Measurements from ENCODE around the gene VASH2.

Gene VASH2

DNA sequence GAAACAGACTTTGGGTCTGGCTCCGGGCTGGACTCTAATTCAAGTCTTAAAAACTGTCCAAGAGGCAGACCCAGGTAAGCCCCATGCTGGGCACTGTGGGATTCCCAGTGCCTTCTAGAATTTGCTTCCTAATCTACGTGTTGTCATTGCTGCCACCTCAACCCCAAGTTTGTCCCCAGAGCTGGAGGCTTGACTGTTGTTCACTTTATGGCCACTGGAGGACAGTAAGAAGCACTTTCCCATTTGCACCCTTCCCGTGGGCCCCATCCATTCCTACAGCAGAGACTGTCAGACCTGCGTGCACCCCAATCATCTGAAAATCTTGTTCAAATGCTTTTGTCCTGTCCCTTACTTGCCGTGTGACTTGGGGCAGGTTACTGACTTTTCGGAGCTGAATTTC lies 29.4 kb upstream of the VASH2 start:
- Histone ChIP-seq H3K79me2 (ENCODE audit: insufficient read depth, low read length) (no peaks in the 10 kb centered on the region), H3K4me3 (ENCODE audit: insufficient read depth, low read length, poor library complexity, severe bottlenecking) (no peak overlapping the region), H4K20me1 (ENCODE audit: low read depth, low read length) (no peaks in the 10 kb centered on the region), H2AFZ (ENCODE audit: low read depth, low read length, severe bottlenecking) (no peak overlapping the region), H3K9me2 (replicated peaks; ENCODE audit: insufficient read depth, low read length) (no peaks in the 10 kb centered on the region), H3K9ac (ENCODE audit: low read length) (no peak overlapping the region), H3F3A (ENCODE audit: insufficient read depth) (no peaks in the 10 kb centered on the region), H3K9me3 (ENCODE audit: insufficient read depth, low read length) (no peaks in the 10 kb centered on the region), H3K36me3 (ENCODE audit: low read length) (no peaks in the 10 kb centered on the region), H3K4me2 (ENCODE audit: low read depth, low read length, poor library complexity, severe bottlenecking) (no peak overlapping the region), H3K27ac (ENCODE audit: low read depth, low read length) (no peak overlapping the region), H3K27me3 (ENCODE audit: low read length) (no peaks in the 10 kb centered on the region)
- TF ChIP-seq EZH2phosphoT487 (conservative IDR thresholded peaks at IDR 0.05; ENCODE audit: low read length), result no peak
- TF ChIP-seq, protein P1, sequence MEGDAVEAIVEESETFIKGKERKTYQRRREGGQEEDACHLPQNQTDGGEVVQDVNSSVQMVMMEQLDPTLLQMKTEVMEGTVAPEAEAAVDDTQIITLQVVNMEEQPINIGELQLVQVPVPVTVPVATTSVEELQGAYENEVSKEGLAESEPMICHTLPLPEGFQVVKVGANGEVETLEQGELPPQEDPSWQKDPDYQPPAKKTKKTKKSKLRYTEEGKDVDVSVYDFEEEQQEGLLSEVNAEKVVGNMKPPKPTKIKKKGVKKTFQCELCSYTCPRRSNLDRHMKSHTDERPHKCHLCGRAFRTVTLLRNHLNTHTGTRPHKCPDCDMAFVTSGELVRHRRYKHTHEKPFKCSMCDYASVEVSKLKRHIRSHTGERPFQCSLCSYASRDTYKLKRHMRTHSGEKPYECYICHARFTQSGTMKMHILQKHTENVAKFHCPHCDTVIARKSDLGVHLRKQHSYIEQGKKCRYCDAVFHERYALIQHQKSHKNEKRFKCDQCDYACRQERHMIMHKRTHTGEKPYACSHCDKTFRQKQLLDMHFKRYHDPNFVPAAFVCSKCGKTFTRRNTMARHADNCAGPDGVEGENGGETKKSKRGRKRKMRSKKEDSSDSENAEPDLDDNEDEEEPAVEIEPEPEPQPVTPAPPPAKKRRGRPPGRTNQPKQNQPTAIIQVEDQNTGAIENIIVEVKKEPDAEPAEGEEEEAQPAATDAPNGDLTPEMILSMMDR (IDR thresholded peaks at IDR 0.05; ENCODE audit: insufficient read depth, low read length, poor library complexity, severe bottlenecking), result no peak

GRCh38 chr1:212922016-212922415 lies 28.3 kb upstream of the VASH2 start:
- H2AFZ ChIP-seq (ENCODE audit: low read depth, low read length, severe bottlenecking), result no peak overlapping the region
- H3K9me3 ChIP-seq (ENCODE audit: insufficient read depth, low read length), result no peaks in the 10 kb centered on the region
- no peaks in the 10 kb centered on the region for H3K9me2 ChIP-seq (replicated peaks; ENCODE audit: insufficient read depth, low read length)
- no peaks in the 10 kb centered on the region for H3F3A ChIP-seq (ENCODE audit: insufficient read depth)
- no peak overlapping the region for H3K4me3 ChIP-seq (ENCODE audit: insufficient read depth, low read length, poor library complexity, severe bottlenecking)
- no peak overlapping the region for H3K9ac ChIP-seq (ENCODE audit: low read length)
- H3K27ac ChIP-seq (ENCODE audit: low read depth, low read length), result no peak overlapping the region
- H3K36me3 ChIP-seq (ENCODE audit: low read length), result no peaks in the 10 kb centered on the region
- no peaks in the 10 kb centered on the region for H3K79me2 ChIP-seq (ENCODE audit: insufficient read depth, low read length)
- no peak overlapping the region for H3K4me2 ChIP-seq (ENCODE audit: low read depth, low read length, poor library complexity, severe bottlenecking)
- H4K20me1 ChIP-seq (ENCODE audit: low read depth, low read length), result no peaks in the 10 kb centered on the region
- TF ChIP-seq, protein P1 (IDR thresholded peaks at IDR 0.05; ENCODE audit: insufficient read depth, low read length, poor library complexity, severe bottlenecking), result no peak
- TF ChIP-seq EZH2phosphoT487 (conservative IDR thresholded peaks at IDR 0.05; ENCODE audit: low read length), result no peak
- no peaks in the 10 kb centered on the region for H3K27me3 ChIP-seq (ENCODE audit: low read length)

DNA sequence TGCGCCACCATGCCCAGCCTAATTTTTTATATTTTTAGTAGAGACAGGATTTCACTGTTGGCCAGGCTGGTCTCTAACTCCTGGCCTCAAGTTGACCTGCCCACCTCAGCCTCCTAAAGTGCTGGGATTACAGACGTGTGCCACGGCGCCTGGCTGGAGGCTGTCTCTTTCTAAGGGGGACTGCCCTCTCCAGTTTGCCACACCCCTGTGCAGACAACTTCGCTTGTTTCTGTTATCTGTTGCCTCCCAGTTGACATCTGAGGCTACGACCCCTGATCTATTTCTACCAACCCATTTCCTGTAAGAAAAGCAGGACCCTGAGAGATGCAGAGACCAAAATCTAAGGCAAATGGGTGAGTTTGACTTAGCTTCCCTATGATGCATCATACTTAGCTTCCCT lies 24.0 kb upstream of the VASH2 start:
- Histone ChIP-seq H3K9me3 (ENCODE audit: insufficient read depth, low read length) (no peaks in the 10 kb centered on the region), H3F3A (ENCODE audit: insufficient read depth) (no peaks in the 10 kb centered on the region), H3K9me2 (replicated peaks; ENCODE audit: insufficient read depth, low read length) (no peaks in the 10 kb centered on the region), H3K4me3 (ENCODE audit: insufficient read depth, low read length, poor library complexity, severe bottlenecking) (no peak overlapping the region), H3K9ac (ENCODE audit: low read length) (no peak overlapping the region), H3K27ac (ENCODE audit: low read depth, low read length) (no peak overlapping the region), H2AFZ (ENCODE audit: low read depth, low read length, severe bottlenecking) (no peak overlapping the region), H3K36me3 (ENCODE audit: low read length) (no peaks in the 10 kb centered on the region), H3K79me2 (ENCODE audit: insufficient read depth, low read length) (no peaks in the 10 kb centered on the region), H3K4me2 (ENCODE audit: low read depth, low read length, poor library complexity, severe bottlenecking) (no peak overlapping the region), H3K27me3 (ENCODE audit: low read length) (no peaks in the 10 kb centered on the region), H4K20me1 (ENCODE audit: low read depth, low read length) (no peaks in the 10 kb centered on the region)
- TF ChIP-seq, protein P1 (IDR thresholded peaks at IDR 0.05; ENCODE audit: insufficient read depth, low read length, poor library complexity, severe bottlenecking), result no peak
- no peak for TF ChIP-seq EZH2phosphoT487 (conservative IDR thresholded peaks at IDR 0.05; ENCODE audit: low read length)
